GM18499 (cell line): ENCODE data around the gene APOA1.

Experiments
- ATAC-seq: cut with Tn5 transposase; IDR thresholded peaks from one replicate; pipeline ENCODE4 v1.9.1; 2021; ENCODE audit warnings: moderate number of reproducible peaks; ENCODE audit not compliant: insufficient read depth, unreplicated experiment

APOA1 gene

GRCh38 chr11:116837231-116838091 is at the start of gene APOA1:
TSS of gene APOA1 (minus strand) at chr11:116837622. CDS start at chr11:116837387, 235 bp downstream.
- no peak for ATAC-seq

- no peak for ATAC-seq
These were observed 48.7 kb upstream of the APOA1 start for GRCh38 chr11:116885951-116886655.

GRCh38 chr11:116882386-116882785 is 45.0 kb upstream of the APOA1 start:
- ATAC-seq, result no peak

DNA sequence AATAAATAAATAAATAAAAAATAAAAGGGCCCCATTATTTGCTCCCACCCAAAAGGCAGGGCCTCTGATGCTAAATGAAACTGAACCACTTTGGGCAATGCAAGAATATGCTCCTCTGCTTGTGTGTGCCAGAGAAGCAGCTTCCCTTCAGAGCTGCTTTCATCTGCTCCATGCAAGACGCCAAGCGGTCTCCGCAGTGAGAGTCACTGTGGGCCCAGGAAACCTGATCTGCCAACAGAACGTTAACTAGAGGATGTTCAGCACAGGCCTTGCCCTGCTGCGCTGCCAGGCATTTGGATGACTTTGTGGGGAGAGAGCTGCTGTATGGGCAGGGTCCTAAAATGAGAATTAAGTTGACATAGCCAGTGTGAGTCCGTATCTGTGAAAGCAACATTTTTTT is 43.7 kb upstream of the APOA1 start:
- no peak for ATAC-seq

GRCh38 chr11:116879800-116880625 is 42.6 kb upstream of the APOA1 start:
- no peak for ATAC-seq

- no peak for ATAC-seq
These were observed 39.2 kb upstream of the APOA1 start for GRCh38 chr11:116876656-116877055.

GRCh38 chr11:116875194-116875593 is 37.8 kb upstream of the APOA1 start:
- no peak for ATAC-seq

GRCh38 chr11:116874251-116874650 is 36.8 kb upstream of the APOA1 start:
- no peak for ATAC-seq

GRCh38 chr11:116873381-116873780 is 36.0 kb upstream of the APOA1 start:
- no peak for ATAC-seq

- no peak for ATAC-seq
These were observed 33.8 kb upstream of the APOA1 start for GRCh38 chr11:116871248-116871647.

GRCh38 chr11:116870054-116870453 is 32.6 kb upstream of the APOA1 start:
- ATAC-seq, result no peak

GRCh38 chr11:116869610-116870009 is 32.2 kb upstream of the APOA1 start:
- ATAC-seq, result no peak

- no peak for ATAC-seq
These were observed 30.6 kb upstream of the APOA1 start for GRCh38 chr11:116868066-116868465.

DNA sequence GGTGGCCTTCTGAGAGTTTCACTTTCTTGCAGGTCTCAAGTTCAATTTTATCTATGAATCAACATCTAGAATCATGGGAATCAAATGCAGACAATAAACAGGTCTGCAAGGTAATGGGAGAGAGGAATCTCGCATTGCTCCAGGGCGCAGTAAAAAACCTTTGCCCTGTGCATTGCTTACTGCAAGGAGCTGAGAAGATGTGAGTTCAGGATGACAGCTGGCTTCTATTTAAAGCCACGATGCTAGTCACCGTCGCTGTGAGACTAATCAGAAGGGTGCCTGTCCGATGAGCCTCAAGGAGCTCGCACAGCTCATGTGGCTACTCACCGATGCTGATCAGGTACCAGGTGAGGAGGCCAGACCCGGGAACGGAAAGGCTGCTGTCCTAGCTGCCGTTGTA is 30.2 kb upstream of the APOA1 start:
- no peak for ATAC-seq

DNA sequence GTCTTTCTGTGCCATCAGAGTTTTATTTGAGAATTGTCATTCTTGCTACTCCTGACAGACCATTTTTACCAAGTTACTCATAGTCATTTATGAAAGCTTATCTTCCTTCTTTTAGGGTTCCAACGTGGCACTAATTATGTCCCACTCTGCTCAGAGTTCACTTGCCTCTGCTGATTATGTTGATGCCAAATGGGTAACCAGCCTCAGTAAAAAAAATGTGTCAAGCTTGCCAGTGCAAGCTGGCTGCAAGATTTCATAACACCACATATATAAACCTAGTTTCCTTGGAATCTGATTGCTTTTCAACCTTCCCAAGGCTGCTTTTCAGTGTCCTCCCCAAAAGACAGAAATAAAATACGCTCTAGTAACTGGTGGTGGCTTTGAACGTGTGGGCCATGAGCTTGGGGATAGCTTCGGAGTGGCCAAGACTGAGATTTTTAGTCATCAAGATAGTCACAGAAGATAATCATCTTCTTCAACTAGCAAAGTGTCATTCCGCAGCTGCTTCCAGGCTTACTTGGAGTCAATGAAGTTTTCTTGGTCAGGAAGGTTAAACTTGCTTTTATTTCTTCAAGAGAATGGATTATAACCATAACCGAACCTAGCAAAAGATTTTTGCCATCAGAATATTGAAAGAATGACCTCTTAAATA is 29.5 kb upstream of the APOA1 start:
- no peak for ATAC-seq

GRCh38 chr11:116865696-116866095 is 28.3 kb upstream of the APOA1 start:
- ATAC-seq, result no peak

DNA sequence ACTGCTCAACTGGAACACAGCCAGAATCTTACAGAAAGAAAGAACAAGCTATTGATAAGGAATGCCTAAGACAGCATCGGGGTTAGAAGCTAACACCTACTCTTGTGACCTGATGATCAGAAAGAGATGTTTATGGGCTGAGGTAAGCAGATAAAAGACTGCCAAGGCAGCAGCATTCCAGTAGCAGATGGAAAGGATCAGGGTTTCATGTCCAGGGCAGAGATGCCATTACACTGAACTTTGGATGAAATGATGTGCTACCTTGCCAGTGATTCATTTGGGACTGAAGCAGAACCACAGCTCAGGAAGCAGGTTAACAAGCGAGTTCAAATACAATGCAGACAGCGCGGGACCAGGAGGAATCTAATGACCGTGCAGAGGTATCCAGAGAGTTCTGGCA is 27.1 kb upstream of the APOA1 start:
- ATAC-seq, result no peak

- no peak for ATAC-seq
These were observed 25.5 kb upstream of the APOA1 start for GRCh38 chr11:116862951-116863350.

DNA sequence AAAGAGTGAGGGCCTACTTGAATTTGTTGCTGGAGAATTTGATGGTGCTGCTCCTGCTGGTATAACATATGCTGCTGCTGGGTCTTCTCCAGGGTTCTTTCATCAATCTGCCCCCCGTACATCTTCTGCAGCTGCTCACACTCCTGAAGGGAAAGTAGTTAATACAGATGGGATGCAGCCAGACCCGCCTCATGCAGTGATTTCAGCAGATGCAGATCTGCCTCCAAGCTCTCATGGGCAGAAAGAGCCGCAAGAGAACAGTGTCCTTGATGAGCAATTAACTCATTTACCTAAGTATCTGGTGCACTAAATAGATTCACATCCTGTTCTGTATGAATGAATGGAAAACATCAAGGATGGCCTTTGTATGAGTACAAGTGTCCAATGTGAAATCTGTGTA is 24.8 kb upstream of the APOA1 start:
- ATAC-seq, result no peak

- ATAC-seq, result no peak
These were observed 24.1 kb upstream of the APOA1 start for GRCh38 chr11:116861539-116861938.
